Gastroesophageal sphincter (tissue), 4 donors: Measurements from ENCODE around the gene DNAJC7. TPM values are rescaled to one million over a fixed set of nuclear protein-coding genes. Genes with fewer than 3 reads are reported as not detected.

Experiments
- ATAC-seq: fragments of 150-250 bp; one replicate; pipeline ENCODE4 v1.9.1; 2016; ENCODE audit warnings: mild to moderate bottlenecking, moderate library complexity
- H3K27ac ChIP-seq, 4 donors: fragments of 200-600 bp; sonication (generic) in 3 of 4; 1 replicate in 3 of 4; 2 replicates in 1 of 4; pipeline ENCODE4 v1.5.1; 2016 to 2019
- H3K27me3 ChIP-seq: fragments of 200-600 bp; sonication (generic); one replicate; pipeline ENCODE4 v1.5.1; 2019
- H3K36me3 ChIP-seq, 2 donors: fragments of 200-600 bp; sonication (generic); one replicate each; pipeline ENCODE4 v1.5.1; 2019; ENCODE audit warnings: control low read depth in 1 of 2
- H3K4me1 ChIP-seq, 3 donors: fragments of 200-600 bp; sonication (generic); 1 replicate in 2 of 3; 2 replicates in 1 of 3; pipeline ENCODE4 v1.5.1; 2016 to 2019; ENCODE audit warnings: control low read depth in 2 of 3
- H3K4me3 ChIP-seq, 2 donors: fragments of 200-600 bp; sonication (generic); one replicate each; pipeline ENCODE4 v1.5.1; 2019; ENCODE audit warnings: mild to moderate bottlenecking in 1 of 2, moderate library complexity in 1 of 2
- H3K9me3 ChIP-seq, 3 donors: fragments of 200-600 bp; sonication (generic); one replicate each; pipeline ENCODE4 v1.5.1; 2017 to 2019; ENCODE audit warnings: control low read depth in 2 of 3
- CTCF ChIP-seq, 4 experiments: fragments of 200-600 bp in 2 of 4; fragments of 450-650 bp in 2 of 4; sonication (generic) in 1 of 4; IDR thresholded peaks; one replicate each; pipeline ENCODE4 v1.5.1; 2017 to 2019; ENCODE audit warnings: antibody characterized with exemption in 4 of 4, mild to moderate bottlenecking in 2 of 4, moderate library complexity in 2 of 4
- EP300 ChIP-seq: sonication (generic); formaldehyde crosslinking; IDR thresholded peaks from one replicate; pipeline ENCODE4 v1.6.1; 2017; ENCODE audit warnings: antibody characterized with exemption, mild to moderate bottlenecking
- POLR2A ChIP-seq, 2 donors: fragments of 450-650 bp; IDR thresholded peaks; one replicate each; pipeline ENCODE4 v1.6.1; 2017; ENCODE audit warnings: antibody characterized with exemption in 2 of 2, mild to moderate bottlenecking in 2 of 2, moderate library complexity in 1 of 2
- POLR2AphosphoS5 ChIP-seq: sonication (generic); formaldehyde crosslinking; IDR thresholded peaks from one replicate; pipeline ENCODE4 v1.6.1; 2017; ENCODE audit warnings: antibody characterized with exemption
- WGBS, 2 donors: methylation state at CpG; one replicate each; pipeline ENCODE4 v1.1.5; 2018; ENCODE audit warnings: low coverage in 1 of 2; 5-methylcytosine and 5-hydroxymethylcytosine counted together
- total RNA-seq, 4 donors: library from RNA; depleted of rRNA; stranded (reverse); fragments of >200 nt; gene quantifications; one replicate each; pipeline ENCODE4 v1.1.0, GENCODE V29; 2016

DNAJC7 gene
- total RNA-seq, 4 donors from 2014 or later: 41.9 to 59.6 (median 54.4) TPM

GRCh38 chr17:42027590-42027889, 10.3 kb upstream of the DNAJC7 start:
- TF ChIP-seq POLR2AphosphoS5 (no peak), CTCF (IDR thresholded peaks at IDR 0.05) (no peak), POLR2A (IDR thresholded peaks at IDR 0.05) (no peak), EP300 (no peak)
- no peak for ATAC-seq
- no CpG with 5 or more reads among the region's 5 CpGs for WGBS, 2 donors

GRCh38 chr17:42026857-42027589, 9.8 kb upstream of the DNAJC7 start:
- no peak for TF ChIP-seq CTCF (IDR thresholded peaks at IDR 0.05)
- no peak for TF ChIP-seq EP300
- TF ChIP-seq POLR2AphosphoS5: no peak
- TF ChIP-seq POLR2A (IDR thresholded peaks at IDR 0.05): no peak
- no peak for ATAC-seq
- 7 to 38% methylated on average over 3 to 12 of the region's 17 CpGs for WGBS, 2 donors
- H3K36me3 ChIP-seq: peaks cover 0 to 26% of the 10 kb centered on the region in 2 donors
- peaks cover 0 to 18% (median 11%) of the 10 kb centered on the region in 3 donors for H3K4me1 ChIP-seq
- H3K4me3 ChIP-seq: no peak overlapping the region
- no peak overlapping the region for H3K27ac ChIP-seq
- peaks cover 39% of the 10 kb centered on the region for H3K27me3 ChIP-seq
- H3K9me3 ChIP-seq: no peaks in the 10 kb centered on the region

More at GRCh38 chr17:42027590-42027889, 10.3 kb upstream of the DNAJC7 start:
- H3K36me3 ChIP-seq: peaks cover 0 to 21% of the 10 kb centered on the region in 2 donors
- H3K27ac ChIP-seq: no peak overlapping the region
- no peak overlapping the region for H3K4me3 ChIP-seq
- H3K27me3 ChIP-seq: peaks cover 40% of the 10 kb centered on the region
- peaks cover 0 to 18% (median 11%) of the 10 kb centered on the region in 3 donors for H3K4me1 ChIP-seq
- no peaks in the 10 kb centered on the region for H3K9me3 ChIP-seq

GRCh38 chr17:42025936-42026335, 8.7 kb upstream of the DNAJC7 start:
- Histone ChIP-seq H3K4me3 (no peak overlapping the region), H3K27me3 (peaks cover 39% of the 10 kb centered on the region), H3K4me1 (peaks cover 0 to 26% (median 17%) of the 10 kb centered on the region in 3 donors), H3K9me3 (no peaks in the 10 kb centered on the region), H3K27ac (no peak overlapping the region), H3K36me3 (peaks cover 0 to 31% of the 10 kb centered on the region in 2 donors)
- ATAC-seq: no peak
- WGBS, 2 donors: 95 to 100% methylated on average over 2 to 3 of the region's 3 CpGs
- TF ChIP-seq POLR2A (IDR thresholded peaks at IDR 0.05) (no peak), CTCF (IDR thresholded peaks at IDR 0.05) (no peak), POLR2AphosphoS5 (no peak), EP300 (no peak)

- ATAC-seq: no peak
- Histone ChIP-seq H3K9me3 (no peaks in the 10 kb centered on the region), H3K27me3 (peaks cover 36% of the 10 kb centered on the region), H3K27ac (peak overlapping the region in 3 of 4 donors; percentile 34 to 63 (median 61)), H3K4me3 (no peak overlapping the region), H3K4me1 (peaks cover 0 to 33% (median 21%) of the 10 kb centered on the region in 3 donors), H3K36me3 (peaks cover 0 to 31% of the 10 kb centered on the region in 2 donors)
- 73 to 76% methylated on average over 2 to 4 of the region's 8 CpGs for WGBS, 2 donors
- TF ChIP-seq CTCF (IDR thresholded peaks at IDR 0.05) (no peak), POLR2A (IDR thresholded peaks at IDR 0.05) (no peak)
These were observed 7.9 kb upstream of the DNAJC7 start for GRCh38 chr17:42025191-42025579.
